ENCODE results near the gene BCOR. TPM values are rescaled to one million over a fixed set of nuclear protein-coding genes. Genes with fewer than 3 reads are reported as not detected.
A peak's percentile ranks its signal among the peaks of the same experiment; 100 is the strongest.

BCOR gene
- total RNA-seq, 1 donor from 2014 or later, result 37.3 TPM

- Mint-ChIP-seq H3K4me3 (peak overlapping the region; percentile 91), H3K27ac (peak overlapping the region; percentile 88), H3K4me1 (ENCODE audit: unreplicated experiment) (peaks cover 27% of the 10 kb centered on the region), H3K9me3 (no peaks in the 10 kb centered on the region), H3K36me3 (peaks cover 4% of the 10 kb centered on the region), H3K27me3 (peaks cover 19% of the 10 kb centered on the region)
- TF ChIP-seq CTCF (conservative IDR thresholded peaks at IDR 0.05), result no peak
- no peak for DNase-seq (ENCODE audit: extremely low spot score, unreplicated experiment)
Measured at GRCh38 chrX:40094900-40095582, 2.7 kb downstream of the BCOR start.

GRCh38 chrX:40094041-40094899 lies 3.5 kb downstream of the BCOR start:
- peak; percentile 79 for DNase-seq (ENCODE audit: extremely low spot score, unreplicated experiment)
- Mint-ChIP-seq H3K4me1 (ENCODE audit: unreplicated experiment) (peaks cover 31% of the 10 kb centered on the region), H3K27ac (peak overlapping the region; percentile 88), H3K9me3 (no peaks in the 10 kb centered on the region), H3K27me3 (peaks cover 19% of the 10 kb centered on the region), H3K36me3 (peaks cover 4% of the 10 kb centered on the region), H3K4me3 (peak overlapping the region; percentile 91)
- no peak for TF ChIP-seq CTCF (conservative IDR thresholded peaks at IDR 0.05)

- DNase-seq (ENCODE audit: extremely low spot score, unreplicated experiment), result no peak
- TF ChIP-seq CTCF (conservative IDR thresholded peaks at IDR 0.05), result no peak
- Mint-ChIP-seq H3K27me3 (peaks cover 19% of the 10 kb centered on the region), H3K4me3 (peak overlapping the region; percentile 91), H3K4me1 (ENCODE audit: unreplicated experiment) (peaks cover 38% of the 10 kb centered on the region), H3K36me3 (peaks cover 4% of the 10 kb centered on the region), H3K9me3 (no peaks in the 10 kb centered on the region), H3K27ac (peak overlapping the region; percentile 88)
Measured at GRCh38 chrX:40093586-40093985, 4.2 kb downstream of the BCOR start.

- TF ChIP-seq CTCF (conservative IDR thresholded peaks at IDR 0.05), result no peak
- Mint-ChIP-seq H3K27me3 (peaks cover 19% of the 10 kb centered on the region), H3K4me1 (ENCODE audit: unreplicated experiment) (peaks cover 44% of the 10 kb centered on the region), H3K36me3 (peaks cover 4% of the 10 kb centered on the region), H3K4me3 (peak overlapping the region; percentile 81), H3K9me3 (no peaks in the 10 kb centered on the region), H3K27ac (peak overlapping the region; percentile 88)
- DNase-seq (ENCODE audit: extremely low spot score, unreplicated experiment), result no peak
Measured at GRCh38 chrX:40092808-40093435, 4.8 kb downstream of the BCOR start.

- H3K9me3 Mint-ChIP-seq, result no peaks in the 10 kb centered on the region
- H3K4me1 Mint-ChIP-seq (ENCODE audit: unreplicated experiment), result peaks cover 48% of the 10 kb centered on the region
- no peak overlapping the region for H3K27ac Mint-ChIP-seq
- TF ChIP-seq CTCF (conservative IDR thresholded peaks at IDR 0.05), result no peak
- DNase-seq (ENCODE audit: extremely low spot score, unreplicated experiment), result no peak
- H3K36me3 Mint-ChIP-seq, result peaks cover 4% of the 10 kb centered on the region
- H3K4me3 Mint-ChIP-seq, result peak overlapping the region; percentile 81
- H3K27me3 Mint-ChIP-seq, result peaks cover 19% of the 10 kb centered on the region
Measured at GRCh38 chrX:40091691-40092421, 5.9 kb downstream of the BCOR start.

Measured in type B pancreatic cell (in vitro differentiated cells).